ENCODE results near the gene SAE1. TPM values are rescaled to one million over a fixed set of nuclear protein-coding genes. Genes with fewer than 3 reads are reported as not detected.
"Not testable (repeated sequence)": the region's sequence is repeated elsewhere in the genome, so short reads cannot be mapped to it uniquely, and the experiment has no call there.

The SAE1 gene
- total and polyA plus RNA-seq, 8 donors: 16.2 to 373 (median 43.5) TPM

- H3K27me3 ChIP-seq: no peaks in the 10 kb centered on the region
- peaks cover 0 to 5% (median 0%) of the 10 kb centered on the region in 4 donors for H3K36me3 ChIP-seq
- intact Hi-C loops (cut with DNase I; ENCODE audit: low total_unique reads): no loop called here
- 95 to 99% (median 98%) methylated on average over 5 of the region's 5 CpGs for WGBS, 5 donors
- peaks cover 43 to 83% (median 64%) of the 10 kb centered on the region in 4 donors for H3K4me1 ChIP-seq
- H3K4me3 ChIP-seq: no peak overlapping the region
- no peak for DNase-seq
- H3K27ac ChIP-seq: peak overlapping the region in 1 of 5 donors; percentile 4
- H3K9me3 ChIP-seq: no peaks in the 10 kb centered on the region
- TF ChIP-seq CTCF (IDR thresholded peaks at IDR 0.05): no peak
- TF ChIP-seq POLR2AphosphoS5 (IDR thresholded peaks at IDR 0.05): no peak
- no peak for TF ChIP-seq POLR2A (IDR thresholded peaks at IDR 0.05)
- TF ChIP-seq EP300 (IDR thresholded peaks at IDR 0.05): no peak
These were observed 30.3 kb upstream of the SAE1 start for GRCh38 chr19:47100290-47100689.

GRCh38 chr19:47101116-47101515 is 29.5 kb upstream of the SAE1 start:
- intact Hi-C loops (cut with DNase I; ENCODE audit: low total_unique reads); H3K27ac ChIP-seq; DNase-seq; H3K27me3 ChIP-seq; H3K4me3 ChIP-seq; H3K36me3 ChIP-seq; H3K9me3 ChIP-seq: not testable (repeated sequence)
- H3K4me1 ChIP-seq: peaks cover 38 to 83% (median 61%) of the 10 kb centered on the region in 4 donors
- 92 to 98% (median 97%) methylated on average over 4 of the region's 4 CpGs for WGBS, 5 donors

GRCh38 chr19:47102346-47103060 is 28.1 kb upstream of the SAE1 start:
- peaks cover 38 to 83% (median 62%) of the 10 kb centered on the region in 4 donors for H3K4me1 ChIP-seq
- TF ChIP-seq EP300 (IDR thresholded peaks at IDR 0.05) (no peak), CTCF (IDR thresholded peaks at IDR 0.05) (no peak), POLR2AphosphoS5 (IDR thresholded peaks at IDR 0.05) (no peak), POLR2A (IDR thresholded peaks at IDR 0.05) (no peak)
- intact Hi-C loops (cut with DNase I; ENCODE audit: low total_unique reads): no loop called here
- peak in 1 of 2 donors; percentile 29 for DNase-seq
- no peak overlapping the region for H3K4me3 ChIP-seq
- no peaks in the 10 kb centered on the region for H3K27me3 ChIP-seq
- WGBS, 5 donors: 75 to 89% (median 81%) methylated on average over 9 of the region's 9 CpGs
- H3K36me3 ChIP-seq: peaks cover 0 to 8% (median 0%) of the 10 kb centered on the region in 4 donors
- H3K9me3 ChIP-seq: no peaks in the 10 kb centered on the region
- peak overlapping the region in 1 of 5 donors; percentile 32 for H3K27ac ChIP-seq

GRCh38 chr19:47104680-47105079 is 26.0 kb upstream of the SAE1 start:
- 76 to 92% (median 91%) methylated on average over 9 of the region's 9 CpGs for WGBS, 5 donors
- peak overlapping the region in 1 of 5 donors; percentile 100 for H3K27ac ChIP-seq

GRCh38 chr19:47105874-47106273 is 24.8 kb upstream of the SAE1 start:
- intact Hi-C loops (cut with DNase I; ENCODE audit: low total_unique reads): no loop called here
- Histone ChIP-seq H3K27ac (peak overlapping the region in 4 of 5 donors; percentile 99 to 100 (median 100)), H3K4me1 (peaks cover 42 to 86% (median 64%) of the 10 kb centered on the region in 4 donors), H3K4me3 (no peak overlapping the region), H3K27me3 (no peaks in the 10 kb centered on the region), H3K9me3 (no peaks in the 10 kb centered on the region), H3K36me3 (peaks cover 0 to 8% (median 0%) of the 10 kb centered on the region in 4 donors)
- 55 to 83% (median 65%) methylated on average over 2 of the region's 2 CpGs for WGBS, 5 donors
- TF ChIP-seq CTCF (IDR thresholded peaks at IDR 0.05) (no peak), POLR2AphosphoS5 (IDR thresholded peaks at IDR 0.05) (no peak)
- no peak for DNase-seq

More at GRCh38 chr19:47104680-47105079, 26.0 kb upstream of the SAE1 start:
- Histone ChIP-seq H3K27me3 (no peaks in the 10 kb centered on the region), H3K4me1 (peaks cover 38 to 83% (median 60%) of the 10 kb centered on the region in 4 donors), H3K36me3 (peaks cover 0 to 8% (median 0%) of the 10 kb centered on the region in 4 donors), H3K9me3 (no peaks in the 10 kb centered on the region), H3K4me3 (no peak overlapping the region)
- DNase-seq: no peak
- TF ChIP-seq POLR2A (IDR thresholded peaks at IDR 0.05): no peak
- intact Hi-C loops (cut with DNase I; ENCODE audit: low total_unique reads): no loop called here

Data from stomach (tissue), 9 donors.